GM12801 (cell line): ENCODE results near the gene NPAS1.

Experiments
- CTCF ChIP-seq: IDR thresholded peaks from one replicate; pipeline ENCODE4 v1.5.1; 2011; ENCODE audit warnings: control low read depth; ENCODE audit not compliant: insufficient read length; ENCODE audit errors: extremely low read depth

The NPAS1 gene

GRCh38 chr19:47045867-47046470, 26.3 kb downstream of the NPAS1 start:
- TF ChIP-seq CTCF, result no peak

GRCh38 chr19:47047272-47047762, 27.7 kb downstream of the NPAS1 start:
- no peak for TF ChIP-seq CTCF

GRCh38 chr19:47047763-47048405, 28.2 kb downstream of the NPAS1 start:
- no peak for TF ChIP-seq CTCF

GRCh38 chr19:47049307-47049700, 29.7 kb downstream of the NPAS1 start:
- no peak for TF ChIP-seq CTCF

- no peak for TF ChIP-seq CTCF
Measured at GRCh38 chr19:47056411-47056810, 36.8 kb downstream of the NPAS1 start.

- TF ChIP-seq CTCF, result no peak
Measured at GRCh38 chr19:47057328-47057727, 37.7 kb downstream of the NPAS1 start.

GRCh38 chr19:47058621-47059022, 39.0 kb downstream of the NPAS1 start:
- TF ChIP-seq CTCF, result no peak
